Fibroblast of lung (primary cell): ENCODE measurements around the gene UGT1A5. TPM values are rescaled to one million over a fixed set of nuclear protein-coding genes. Genes with fewer than 3 reads are reported as not detected.

Source experiments
- DNase-seq, 2 donors: peaks; one replicate each; pipeline versions ENCODE4 v3.0.0 to v3.0.0-alpha.2; 2010; ENCODE audit warnings: low read depth in 2 of 2
- H2AFZ ChIP-seq: 2 replicates; pipeline ENCODE4 v1.5.1; 2012; ENCODE audit warnings: low read length, control low read depth, inconsistent platforms
- H3K27ac ChIP-seq: 2 replicates; pipeline ENCODE4 v1.5.1; 2011; ENCODE audit warnings: low read length, control low read depth; ENCODE audit not compliant: insufficient read depth
- H3K27me3 ChIP-seq: 2 replicates; pipeline ENCODE4 v1.5.1; 2011; ENCODE audit warnings: mild to moderate bottlenecking, low read length; ENCODE audit not compliant: control insufficient read depth, insufficient read depth
- H3K36me3 ChIP-seq: 2 replicates; pipeline ENCODE4 v1.5.1; 2011; ENCODE audit warnings: low read length; ENCODE audit not compliant: control insufficient read depth, insufficient read depth
- H3K4me1 ChIP-seq: 2 replicates; pipeline ENCODE4 v1.5.1; 2011; ENCODE audit warnings: low read length; ENCODE audit not compliant: control insufficient read depth, insufficient read depth; ENCODE audit errors: extremely low read depth
- H3K4me2 ChIP-seq: 2 replicates; pipeline ENCODE4 v1.5.1; 2011; ENCODE audit warnings: low read length, control low read depth; ENCODE audit not compliant: insufficient read depth; ENCODE audit errors: extremely low read depth
- H3K4me3 ChIP-seq, 4 experiments: fragments of 200-600 bp in 1 of 4; sonication (generic) in 1 of 4; replicated peaks in 1 of 4; 2 replicates each; pipeline ENCODE4 v1.5.1; 2011 to 2016; ENCODE audit warnings: low read length in 4 of 4, low read depth in 3 of 4, mild to moderate bottlenecking in 3 of 4, control low read depth in 2 of 4, inconsistent platforms in 1 of 4, mixed read lengths in 1 of 4; ENCODE audit not compliant: insufficient read depth in 1 of 4; ENCODE audit errors: control extremely low read depth in 1 of 4
- H3K79me2 ChIP-seq: 2 replicates; pipeline ENCODE4 v1.5.1; 2012; ENCODE audit warnings: mild to moderate bottlenecking, low read length, inconsistent platforms; ENCODE audit not compliant: control insufficient read depth, insufficient read depth
- H3K9ac ChIP-seq: 2 replicates; pipeline ENCODE4 v1.5.1; 2011; ENCODE audit warnings: mild to moderate bottlenecking, low read length, control low read depth; ENCODE audit not compliant: insufficient read depth
- H3K9me3 ChIP-seq: 2 replicates; pipeline ENCODE4 v1.5.1; 2012; ENCODE audit warnings: low read depth, low read length; ENCODE audit not compliant: control insufficient read depth, insufficient read depth
- H4K20me1 ChIP-seq: 2 replicates; pipeline ENCODE4 v1.5.1; 2011; ENCODE audit warnings: low read length; ENCODE audit not compliant: control insufficient read depth, insufficient read depth; ENCODE audit errors: extremely low read depth
- CTCF ChIP-seq, 2 donors: IDR thresholded peaks in 1 of 2; conservative IDR thresholded peaks in 1 of 2; 1 replicate in 1 of 2; 2 replicates in 1 of 2; pipeline ENCODE4 v1.5.1; 2011 to 2012; ENCODE audit warnings: low read length in 2 of 2, control low read depth in 1 of 2, inconsistent platforms in 1 of 2, low read depth in 1 of 2, mild to moderate bottlenecking in 1 of 2
- EZH2 ChIP-seq: IDR thresholded peaks from 2 replicates; pipeline ENCODE4 v1.5.1; 2012; ENCODE audit warnings: low read length, control low read depth, mild to moderate bottlenecking; ENCODE audit errors: missing control alignments
- polyA plus RNA-seq, 2 donors: library from polyadenylated mRNA; depleted of rRNA in 1 of 2; stranded (reverse) in 1 of 2; unstranded in 1 of 2; fragments of >200 nt; gene quantifications; 2 replicates each; pipeline ENCODE4 v1.2.1, GENCODE V29; 2011 to 2012; ENCODE audit warnings: missing spikeins in 1 of 2
- total RNA-seq: library from RNA; depleted of rRNA; stranded (reverse); fragments of >200 nt; gene quantifications from 2 replicates; pipeline ENCODE4 v1.2.1, GENCODE V29; 2014

The UGT1A5 gene
- total and polyA plus RNA-seq, 2 donors (not counting 1 experiment from before 2014, with no cell fraction given) = not detected

GRCh38 chr2:233789554-233789953 lies 76.8 kb downstream of the UGT1A5 start:
- H3K4me3 ChIP-seq = no peak overlapping the region
- no peak overlapping the region for H2AFZ ChIP-seq
- no peaks in the 10 kb centered on the region for H3K36me3 ChIP-seq
- no peak overlapping the region for H3K9ac ChIP-seq
- H3K27ac ChIP-seq = no peak overlapping the region
- no peaks in the 10 kb centered on the region for H3K79me2 ChIP-seq
- no peak for DNase-seq
- H3K4me1 ChIP-seq = no peaks in the 10 kb centered on the region
- H4K20me1 ChIP-seq = no peaks in the 10 kb centered on the region
- no peaks in the 10 kb centered on the region for H3K9me3 ChIP-seq
- H3K27me3 ChIP-seq = no peaks in the 10 kb centered on the region
- no peak overlapping the region for H3K4me2 ChIP-seq
- no peak for TF ChIP-seq CTCF (conservative IDR thresholded peaks at IDR 0.05 in 1 of 2, IDR thresholded peaks at IDR 0.05 in 1 of 2; ENCODE audit: low read depth in 1 of 2, low read length in 2 of 2)
- no peak for TF ChIP-seq EZH2

- DNase-seq = no peak
- no peak overlapping the region for H3K9ac ChIP-seq
- H3K27ac ChIP-seq = no peak overlapping the region
- TF ChIP-seq EZH2 = no peak
- no peak for TF ChIP-seq CTCF (conservative IDR thresholded peaks at IDR 0.05 in 1 of 2, IDR thresholded peaks at IDR 0.05 in 1 of 2; ENCODE audit: low read depth in 1 of 2, low read length in 2 of 2)
- H3K4me2 ChIP-seq = no peak overlapping the region
- H3K27me3 ChIP-seq = no peaks in the 10 kb centered on the region
- H3K79me2 ChIP-seq = no peaks in the 10 kb centered on the region
- H3K36me3 ChIP-seq = no peaks in the 10 kb centered on the region
- no peak overlapping the region for H2AFZ ChIP-seq
- no peaks in the 10 kb centered on the region for H3K4me1 ChIP-seq
- no peaks in the 10 kb centered on the region for H4K20me1 ChIP-seq
- no peak overlapping the region for H3K4me3 ChIP-seq
- H3K9me3 ChIP-seq = no peaks in the 10 kb centered on the region
Measured at GRCh38 chr2:233791151-233791882, 78.6 kb downstream of the UGT1A5 start.

GRCh38 chr2:233791883-233792329 lies 79.2 kb downstream of the UGT1A5 start:
- no peak for DNase-seq
- Histone ChIP-seq H2AFZ (no peak overlapping the region), H3K4me3 (no peak overlapping the region), H3K27ac (no peak overlapping the region), H4K20me1 (no peaks in the 10 kb centered on the region), H3K9me3 (no peaks in the 10 kb centered on the region), H3K79me2 (no peaks in the 10 kb centered on the region), H3K27me3 (no peaks in the 10 kb centered on the region), H3K4me1 (no peaks in the 10 kb centered on the region), H3K36me3 (no peaks in the 10 kb centered on the region), H3K9ac (no peak overlapping the region), H3K4me2 (no peak overlapping the region)
- no peak for TF ChIP-seq EZH2
- no peak for TF ChIP-seq CTCF (conservative IDR thresholded peaks at IDR 0.05 in 1 of 2, IDR thresholded peaks at IDR 0.05 in 1 of 2; ENCODE audit: low read depth in 1 of 2, low read length in 2 of 2)
